Stimulated activated CD8-positive, alpha-beta memory T cell treated with anti-CD3 and anti-CD28 coated beads, Interleukin-12 subunit alpha, Interleukin-12 subunit beta, amount 100 ng/mL, for 4 hours (primary cell): ENCODE measurements around the gene BRWD1.

ENCODE experiments used
- DNase-seq: peaks from one replicate; pipeline ENCODE4 v3.0.0-alpha.2; 2020; ENCODE audit warnings: low read depth

The BRWD1 gene

GRCh38 chr21:39197448-39198233, 115.8 kb downstream of the BRWD1 start:
- no peak for DNase-seq

GRCh38 chr21:39196838-39197237, 116.6 kb downstream of the BRWD1 start:
- no peak for DNase-seq

- DNase-seq: no peak
Observed at GRCh38 chr21:39196310-39196709, 117.1 kb downstream of the BRWD1 start.

- no peak for DNase-seq
Observed at GRCh38 chr21:39193380-39193779, 120.1 kb downstream of the BRWD1 start.

DNA sequence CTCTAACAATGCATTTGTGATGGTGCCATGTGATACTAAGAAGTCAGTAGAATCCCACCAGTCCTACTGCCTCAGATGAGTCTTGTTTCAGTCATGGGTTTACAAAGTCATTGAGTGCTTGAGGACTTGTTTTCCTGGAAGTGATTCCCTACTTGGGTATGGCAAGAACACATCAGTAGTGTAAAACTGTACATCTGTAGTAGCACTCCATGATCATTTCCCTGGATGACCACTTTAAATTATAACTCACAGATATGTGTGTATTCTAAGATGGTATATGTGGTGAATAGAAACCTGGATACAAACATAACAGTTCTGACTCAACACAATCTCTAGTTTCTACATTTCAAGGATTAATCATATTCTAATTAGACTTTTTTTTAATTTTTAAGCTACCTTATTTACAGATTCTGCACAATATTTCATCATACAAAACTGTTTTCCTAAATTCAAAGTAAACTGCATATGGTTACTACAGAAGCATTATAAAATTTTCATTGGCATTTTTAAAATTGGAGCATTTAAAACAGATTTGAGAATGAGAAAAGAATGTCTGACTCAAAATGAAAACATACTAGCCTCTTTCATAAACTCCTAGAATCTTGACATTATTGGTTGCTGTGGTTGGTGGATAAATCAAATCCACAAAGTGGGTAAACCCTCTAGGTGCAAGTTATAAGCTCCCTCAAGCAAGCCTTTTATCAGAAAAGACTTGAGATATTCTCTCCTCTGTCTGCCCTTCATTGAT, 123.4 kb downstream of the BRWD1 start:
- DNase-seq: no peak

DNA sequence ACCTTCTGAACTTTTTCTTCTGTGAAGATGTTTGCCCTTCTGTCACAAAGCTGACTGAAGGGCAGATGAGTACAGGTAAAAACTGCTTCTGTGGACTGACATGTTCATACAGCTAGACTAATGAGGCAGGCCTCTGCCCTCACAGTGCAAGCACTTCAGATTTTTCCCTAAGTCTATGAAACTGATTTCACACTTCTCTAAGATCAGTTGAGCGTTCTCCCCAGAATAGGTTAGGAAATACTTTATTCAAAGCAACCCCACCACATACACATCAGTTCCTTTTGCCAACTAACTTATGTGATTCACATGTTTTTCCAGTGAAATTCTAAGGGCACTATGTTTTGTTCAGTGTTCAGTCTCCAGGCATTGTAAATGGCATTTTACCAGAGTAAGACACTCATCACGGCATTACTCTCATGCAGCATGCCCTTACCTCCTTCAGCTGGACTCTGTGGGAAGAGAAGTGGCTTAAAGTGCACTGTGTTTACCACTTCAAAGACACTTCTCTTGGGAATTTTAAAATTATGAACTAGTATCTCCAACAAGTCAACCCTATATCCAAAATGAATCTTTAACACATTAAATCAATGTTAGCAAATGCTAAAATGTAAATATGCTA, 124.8 kb downstream of the BRWD1 start:
- no peak for DNase-seq

DNA sequence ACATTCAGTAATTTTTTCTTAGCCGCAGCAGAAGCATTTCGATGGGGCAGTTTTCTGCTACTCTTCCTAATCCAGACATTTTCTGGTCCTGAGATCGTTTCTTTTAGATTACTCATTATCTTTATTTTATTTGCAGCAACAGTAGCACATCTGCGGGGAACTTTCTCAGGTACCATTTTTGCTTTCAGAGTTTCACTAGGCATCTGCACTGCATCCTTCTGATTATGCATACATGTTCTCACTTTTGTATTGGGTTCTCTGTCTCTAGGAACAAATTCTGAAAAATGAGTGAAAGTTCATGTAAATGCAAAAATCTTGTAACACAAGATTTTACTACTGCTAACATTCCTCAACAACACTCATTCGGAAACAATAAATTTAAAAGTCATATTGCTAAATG, 126.3 kb downstream of the BRWD1 start:
- no peak for DNase-seq

- no peak for DNase-seq
Observed at GRCh38 chr21:39186676-39187075, 126.8 kb downstream of the BRWD1 start.

DNA sequence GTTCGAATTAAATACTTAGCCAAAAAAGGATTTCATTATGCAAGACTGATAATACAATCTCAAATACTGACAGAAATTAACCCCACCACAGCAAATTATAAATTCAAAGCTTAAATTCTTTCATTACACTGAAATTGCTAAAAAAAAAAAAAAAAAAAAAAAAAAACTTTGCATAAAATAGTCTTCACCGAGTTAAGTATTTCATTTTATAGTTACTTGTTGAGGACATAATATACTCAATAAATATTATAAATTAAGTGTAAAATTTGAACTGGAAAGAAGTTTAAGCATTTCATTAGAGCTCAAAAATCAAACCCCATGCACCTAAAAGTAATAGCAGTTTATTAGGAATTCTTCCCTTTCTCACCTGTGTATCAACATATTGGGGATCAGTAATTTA, 128.3 kb downstream of the BRWD1 start:
- no peak for DNase-seq

- DNase-seq: no peak
Observed at GRCh38 chr21:39184050-39184980, 129.1 kb downstream of the BRWD1 start.

- peak; percentile 90 for DNase-seq
Observed at GRCh38 chr21:39183272-39184049, 130.0 kb downstream of the BRWD1 start, which contains the start of gene PSMG1. TSS of gene PSMG1 (minus strand) at chr21:39183451. CDS start at chr21:39183385, 66 bp downstream.

DNA sequence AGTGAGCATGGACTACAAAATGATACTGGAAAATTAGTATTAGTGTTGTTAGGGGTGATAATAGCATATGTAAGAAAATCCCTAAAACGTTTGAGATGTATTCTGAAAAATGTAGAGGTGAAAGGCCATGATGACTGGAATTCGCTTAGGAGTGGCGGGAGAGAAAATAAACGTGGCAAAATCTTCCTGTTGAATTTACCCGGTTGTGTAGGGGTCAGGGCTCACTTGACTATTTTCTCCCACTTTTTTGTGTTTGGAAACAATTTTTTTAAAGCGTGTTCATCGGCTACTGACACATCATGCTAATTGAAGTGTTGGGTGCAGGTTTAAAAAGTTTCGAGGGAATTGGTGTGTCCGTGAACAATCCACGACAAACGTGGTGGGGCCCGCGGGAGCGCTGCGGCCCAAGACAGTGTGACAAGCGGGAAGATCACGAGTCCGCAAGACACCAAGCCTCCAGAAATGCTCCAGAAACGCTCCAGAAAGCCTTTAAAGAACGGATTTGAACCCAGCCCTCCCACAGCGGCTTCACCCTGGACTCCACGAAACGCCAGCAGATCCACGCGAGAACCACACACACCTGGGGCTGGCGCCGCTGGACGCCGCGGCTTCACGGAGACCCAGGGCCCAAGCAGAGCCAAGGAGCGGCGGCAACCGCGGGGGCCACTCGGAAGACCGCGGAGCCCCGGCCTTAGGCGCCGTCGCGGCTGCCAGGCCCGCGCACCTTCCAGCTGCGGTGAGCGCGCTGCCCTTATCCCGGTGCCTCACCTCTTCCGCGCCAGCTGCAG, 130.8 kb downstream of the BRWD1 start:
- DNase-seq: no peak

GRCh38 chr21:39182016-39182415, 131.4 kb downstream of the BRWD1 start:
- DNase-seq: no peak

GRCh38 chr21:39181205-39181818, 132.1 kb downstream of the BRWD1 start:
- DNase-seq: no peak

GRCh38 chr21:39180429-39181019, 132.9 kb downstream of the BRWD1 start:
- no peak for DNase-seq

GRCh38 chr21:39178421-39178820, 135.0 kb downstream of the BRWD1 start:
- DNase-seq: no peak

- DNase-seq: no peak
Observed at GRCh38 chr21:39176271-39176709, 137.1 kb downstream of the BRWD1 start.

- DNase-seq: no peak
Observed at GRCh38 chr21:39175665-39176064, 137.8 kb downstream of the BRWD1 start.

- no peak for DNase-seq
Observed at GRCh38 chr21:39175154-39175553, 138.3 kb downstream of the BRWD1 start.
